ENCODE results near the gene NMT1. TPM values are rescaled to one million over a fixed set of nuclear protein-coding genes. Genes with fewer than 3 reads are reported as not detected.

Gene NMT1
- total RNA-seq, 6 experiments from 2014 or later, result 50.8 to 76.7 (median 72.0) TPM

- Histone ChIP-seq H3K27me3 (no peaks in the 10 kb centered on the region), H3K4me1 (peaks cover 0 to 59% (median 27%) of the 10 kb centered on the region in 4 donors), H3K27ac (peak overlapping the region; percentile 60 to 83 (median 75)), H3K4me3 (no peak overlapping the region), H3K9me3 (no peaks in the 10 kb centered on the region), H3K36me3 (peaks cover 0 to 58% (median 14%) of the 10 kb centered on the region in 4 donors)
- no peak for TF ChIP-seq CTCF (IDR thresholded peaks at IDR 0.05)
- TF ChIP-seq POLR2A (IDR thresholded peaks at IDR 0.05), result no peak
- intact Hi-C loops (cut with DNase I), result no loop called here
- peak in 1 of 4 donors; percentile 26 for ATAC-seq
- no peak for DNase-seq
- WGBS (ENCODE audit: insufficient coverage, low coverage, low lambda C conversion rate, missing lambda C conversion rate), result 82% methylated on average over 6 of the region's 11 CpGs
Measured at GRCh38 chr17:45091778-45092425, 30.8 kb downstream of the NMT1 start.

- peaks cover 0 to 48% (median 22%) of the 10 kb centered on the region in 4 donors for H3K4me1 ChIP-seq
Measured at GRCh38 chr17:45092911-45093430, 31.9 kb downstream of the NMT1 start.

GRCh38 chr17:45093444-45094110 lies 32.5 kb downstream of the NMT1 start:
- Histone ChIP-seq H3K27ac (peak overlapping the region; percentile 60 to 83 (median 79)), H3K36me3 (peaks cover 0 to 69% (median 23%) of the 10 kb centered on the region in 4 donors), H3K4me3 (no peak overlapping the region), H3K27me3 (no peaks in the 10 kb centered on the region), H3K4me1 (peaks cover 0 to 42% (median 19%) of the 10 kb centered on the region in 4 donors), H3K9me3 (no peaks in the 10 kb centered on the region)
- DNase-seq (peak in 2 of 3 donors; percentile 65 to 69), ATAC-seq (peak; percentile 26 to 79 (median 76))
- intact Hi-C loops (cut with DNase I), result no loop called here
- WGBS (ENCODE audit: insufficient coverage, low coverage, low lambda C conversion rate, missing lambda C conversion rate), result 32% methylated on average over 3 of the region's 13 CpGs
- TF ChIP-seq CTCF (IDR thresholded peaks at IDR 0.05), result no peak
- no peak for TF ChIP-seq POLR2A (IDR thresholded peaks at IDR 0.05)

More at GRCh38 chr17:45092911-45093430, 31.9 kb downstream of the NMT1 start:
- no peak for TF ChIP-seq CTCF (IDR thresholded peaks at IDR 0.05)
- peak; percentile 59 for TF ChIP-seq POLR2A (IDR thresholded peaks at IDR 0.05)
- Histone ChIP-seq H3K4me3 (no peak overlapping the region), H3K36me3 (peaks cover 0 to 64% (median 20%) of the 10 kb centered on the region in 4 donors), H3K27ac (peak overlapping the region; percentile 60 to 83 (median 79)), H3K9me3 (no peaks in the 10 kb centered on the region), H3K27me3 (no peaks in the 10 kb centered on the region)
- ATAC-seq, result peak; percentile 84 to 92 (median 88)
- no CpG with 5 or more reads among the region's 6 CpGs for WGBS (ENCODE audit: insufficient coverage, low coverage, low lambda C conversion rate, missing lambda C conversion rate)
- intact Hi-C loops (cut with DNase I), result no loop called here
- DNase-seq, result peak; percentile 76 to 83 (median 77)

GRCh38 chr17:45096141-45096540 lies 35.0 kb downstream of the NMT1 start:
- TF ChIP-seq POLR2A (IDR thresholded peaks at IDR 0.05) (no peak), CTCF (IDR thresholded peaks at IDR 0.05) (peak; percentile 14 to 45 (median 40))

More at GRCh38 chr17:45096141-45096540, 35.0 kb downstream of the NMT1 start:
- Histone ChIP-seq H3K36me3 (peaks cover 0 to 75% (median 26%) of the 10 kb centered on the region in 4 donors), H3K4me3 (no peak overlapping the region), H3K27me3 (no peaks in the 10 kb centered on the region), H3K4me1 (peaks cover 0 to 28% (median 15%) of the 10 kb centered on the region in 4 donors), H3K27ac (no peak overlapping the region), H3K9me3 (no peaks in the 10 kb centered on the region)
- intact Hi-C loops (cut with DNase I), result no loop called here
- WGBS (ENCODE audit: insufficient coverage, low coverage, low lambda C conversion rate, missing lambda C conversion rate), result 67% methylated on average over 2 of the region's 3 CpGs
- DNase-seq (no peak), ATAC-seq (no peak)

Measured in right lobe of liver (tissue), 6 donors.